CD14-positive monocyte (primary cell): Measurements from ENCODE around the gene KRTAP10-1. TPM values are rescaled to one million over a fixed set of nuclear protein-coding genes. Genes with fewer than 3 reads are reported as not detected.
"Not testable (repeated sequence)": the region's sequence is repeated elsewhere in the genome, so short reads cannot be mapped to it uniquely, and the experiment has no call there.

ENCODE experiments used
- DNase-seq, 3 donors: peaks; one replicate each; pipeline ENCODE4 v3.0.0-alpha.2; 2011 to 2022
- H2AFZ ChIP-seq: 2 replicates; pipeline ENCODE4 v1.6.0; 2012; ENCODE audit warnings: mild to moderate bottlenecking, low read depth, low read length, inconsistent platforms; ENCODE audit not compliant: insufficient read depth, poor library complexity, severe bottlenecking
- H3K27ac ChIP-seq, 2 donors: 1 replicate in 1 of 2; 2 replicates in 1 of 2; pipeline ENCODE4 v1.5.1; 2012 to 2013; ENCODE audit warnings: low read length in 2 of 2, control low read depth in 1 of 2, inconsistent platforms in 1 of 2, low read depth in 1 of 2, mild to moderate bottlenecking in 1 of 2
- H3K27me3 ChIP-seq, 2 donors: one replicate each; pipeline versions ENCODE4 v1.6.0 to v1.6.1; 2011 to 2013; ENCODE audit warnings: low read length in 2 of 2; ENCODE audit not compliant: control insufficient read depth in 2 of 2, insufficient read depth in 2 of 2
- H3K36me3 ChIP-seq, 2 donors: replicated peaks in 1 of 2; 1 replicate in 1 of 2; 2 replicates in 1 of 2; pipeline versions ENCODE4 v1.5.1 to v1.6.1; 2012 to 2013; ENCODE audit warnings: low read length in 2 of 2, control low read depth in 1 of 2, inconsistent platforms in 1 of 2, mild to moderate bottlenecking in 1 of 2; ENCODE audit not compliant: insufficient read depth in 2 of 2, control insufficient read depth in 1 of 2
- H3K4me1 ChIP-seq, 2 donors: 1 replicate in 1 of 2; 2 replicates in 1 of 2; pipeline versions ENCODE4 v1.5.1 to v1.6.1; 2012 to 2013; ENCODE audit warnings: low read length in 2 of 2, control low read depth in 1 of 2, inconsistent platforms in 1 of 2, mild to moderate bottlenecking in 1 of 2, moderate library complexity in 1 of 2; ENCODE audit not compliant: insufficient read depth in 2 of 2, control insufficient read depth in 1 of 2
- H3K4me2 ChIP-seq: replicated peaks from 2 replicates; pipeline ENCODE3; 2012; ENCODE audit warnings: low read length, moderate library complexity, mild to moderate bottlenecking; ENCODE audit not compliant: poor library complexity, severe bottlenecking; ENCODE audit errors: extremely low read depth
- H3K4me3 ChIP-seq, 3 experiments: fragments of 200-600 bp in 1 of 3; sonication (generic) in 1 of 3; replicated peaks in 1 of 3; 1 replicate in 2 of 3; 2 replicates in 1 of 3; pipeline ENCODE4 v1.5.1; 2011 to 2013; ENCODE audit warnings: low read length in 3 of 3, mild to moderate bottlenecking in 3 of 3, control low read depth in 2 of 3, low read depth in 2 of 3, inconsistent platforms in 1 of 3, moderate library complexity in 1 of 3
- H3K79me2 ChIP-seq: 2 replicates; pipeline ENCODE4 v1.6.0; 2012; ENCODE audit warnings: mild to moderate bottlenecking, control low read depth, inconsistent platforms, low read length, moderate library complexity; ENCODE audit not compliant: insufficient read depth
- H3K9ac ChIP-seq: 2 replicates; pipeline ENCODE4 v1.6.0; 2017; ENCODE audit warnings: low read length, mild to moderate bottlenecking; ENCODE audit not compliant: insufficient read depth, poor library complexity, severe bottlenecking
- H3K9me3 ChIP-seq, 2 donors: replicated peaks in 1 of 2; 1 replicate in 1 of 2; 2 replicates in 1 of 2; pipeline versions ENCODE4 v1.5.1 to v1.6.1; 2012 to 2013; ENCODE audit warnings: low read length in 2 of 2, control low read depth in 1 of 2; ENCODE audit not compliant: control insufficient read depth in 1 of 2, insufficient read depth in 1 of 2
- H4K20me1 ChIP-seq: 2 replicates; pipeline ENCODE4 v1.6.0; 2012; ENCODE audit warnings: mild to moderate bottlenecking, low read length, control low read depth, moderate library complexity; ENCODE audit not compliant: insufficient read depth
- H3K27ac Mint-ChIP-seq, 7 donors: one replicate each; pipeline ENCODE4 v1.8.0; 2020; ENCODE audit warnings: mild to moderate bottlenecking in 7 of 7, mixed read lengths in 7 of 7, moderate library complexity in 6 of 7, inconsistent platforms in 2 of 7
- H3K27me3 Mint-ChIP-seq, 3 donors: one replicate each; pipeline ENCODE4 v1.8.0; 2021 to 2022; ENCODE audit warnings: low read depth in 3 of 3, mild to moderate bottlenecking in 3 of 3, mixed read lengths in 3 of 3, moderate library complexity in 3 of 3, inconsistent platforms in 1 of 3
- H3K36me3 Mint-ChIP-seq, 2 donors: one replicate each; pipeline ENCODE4 v1.8.0; 2020; ENCODE audit warnings: mixed read lengths in 2 of 2, inconsistent platforms in 1 of 2, mild to moderate bottlenecking in 1 of 2
- H3K4me1 Mint-ChIP-seq: one replicate; pipeline ENCODE4 v1.8.0; 2020; ENCODE audit warnings: mild to moderate bottlenecking, mixed read lengths
- H3K4me3 Mint-ChIP-seq, 2 donors: one replicate each; pipeline ENCODE4 v1.8.0; 2020; ENCODE audit warnings: mild to moderate bottlenecking in 2 of 2, mixed read lengths in 2 of 2, moderate library complexity in 1 of 2
- H3K9me3 Mint-ChIP-seq, 7 donors: one replicate each; pipeline ENCODE4 v1.8.0; 2020 to 2022; ENCODE audit warnings: mixed read lengths in 7 of 7, mild to moderate bottlenecking in 6 of 7, moderate library complexity in 6 of 7, inconsistent platforms in 2 of 7
- CTCF ChIP-seq: fragments of 200-600 bp; IDR thresholded peaks from one replicate; pipeline ENCODE4 v1.8.0; 2022; ENCODE audit warnings: antibody characterized with exemption, mild to moderate bottlenecking
- WGBS: methylation state at CpG from one replicate; pipeline ENCODE4 v1.1.5; 2013; ENCODE audit warnings: missing lambda C conversion rate; ENCODE audit not compliant: insufficient coverage; 5-methylcytosine and 5-hydroxymethylcytosine counted together
- intact Hi-C, 2 donors: fragments of 100-400 bp; cut with micrococcal nuclease; formaldehyde crosslinking; loops; one replicate each; pipeline versions ENCODE4 v1.15.0 to v1.15.1; 2023
- polyA plus RNA-seq, 3 donors: library from polyadenylated mRNA; depleted of rRNA in 1 of 3; unstranded in 2 of 3; stranded (reverse) in 1 of 3; fragments of 300-500 nt in 2 of 3; fragments of >200 nt in 1 of 3; fragmentation: Illumina TruSeq in 2 of 3; gene quantifications; 1 replicate in 2 of 3; 2 replicates in 1 of 3; pipeline ENCODE4 v1.2.3, GENCODE V29; 2012 to 2021

Gene KRTAP10-1
- polyA plus RNA-seq, 3 donors: not detected

GRCh38 chr21:44558695-44559094 lies 18.7 kb upstream of the KRTAP10-1 start, which contains the start of gene KRTAP10-3:
Gene KRTAP10-3 (minus strand): TSS chr21:44558795. CDS start chr21:44558715, 80 bp downstream.
- Mint-ChIP-seq H3K4me1 (no peaks in the 10 kb centered on the region), H3K36me3 (no peaks in the 10 kb centered on the region), H3K4me3 (no peak within 1 kb of the TSS), H3K9me3 (peaks cover 2 to 25% (median 7%) of the 10 kb centered on the region in 7 donors), H3K27me3 (peaks cover 7 to 10% (median 9%) of the 10 kb centered on the region in 3 donors), H3K27ac (no peak within 1 kb of the TSS)
- H3K27me3 ChIP-seq: no peaks in the 10 kb centered on the region
- 83% methylated on average over 5 of the region's 5 CpGs for WGBS
- H3K4me1 ChIP-seq: no peaks in the 10 kb centered on the region
- H2AFZ ChIP-seq: no peak within 1 kb of the TSS
- H3K9ac ChIP-seq: no peak within 1 kb of the TSS
- H3K36me3 ChIP-seq: no peaks in the 10 kb centered on the region
- no peaks in the 10 kb centered on the region for H4K20me1 ChIP-seq
- H3K4me2 ChIP-seq: no peak within 1 kb of the TSS
- no peak for DNase-seq
- intact Hi-C loops: no loop called here
- H3K79me2 ChIP-seq: no peaks in the 10 kb centered on the region
- H3K27ac ChIP-seq: no peak within 1 kb of the TSS
- H3K9me3 ChIP-seq: peaks cover 0 to 6% of the 10 kb centered on the region in 2 donors
- TF ChIP-seq CTCF: no peak
- no peak within 1 kb of the TSS for H3K4me3 ChIP-seq

- peaks cover 2 to 25% (median 7%) of the 10 kb centered on the region in 7 donors for H3K9me3 Mint-ChIP-seq
- H3K4me3 Mint-ChIP-seq, H3K9me3 ChIP-seq, H3K27me3 Mint-ChIP-seq, H3K4me1 Mint-ChIP-seq, H3K27me3 ChIP-seq, H3K9ac ChIP-seq, H2AFZ ChIP-seq, H3K4me3 ChIP-seq, H3K27ac ChIP-seq, H3K4me1 ChIP-seq, H3K79me2 ChIP-seq, H3K36me3 ChIP-seq, H3K36me3 Mint-ChIP-seq, H4K20me1 ChIP-seq, H3K27ac Mint-ChIP-seq, H3K4me2 ChIP-seq, intact Hi-C loops, DNase-seq: not testable (repeated sequence)
- 91% methylated on average over 10 of the region's 10 CpGs for WGBS
These were observed 18.3 kb upstream of the KRTAP10-1 start for GRCh38 chr21:44558329-44558675.
